HUES48 (cell line): ENCODE data around the gene TLE5.
A peak's percentile ranks its signal among the peaks of the same experiment; 100 is the strongest.

ENCODE experiments used
- H3K27ac ChIP-seq: one replicate; pipeline ENCODE4 v1.7.0; 2013; ENCODE audit warnings: low read depth, low read length, inconsistent platforms
- H3K27me3 ChIP-seq: 2 replicates; pipeline ENCODE4 v1.6.1; 2013; ENCODE audit warnings: mild to moderate bottlenecking, low read length; ENCODE audit not compliant: control insufficient read depth, insufficient read depth
- H3K36me3 ChIP-seq: 2 replicates; pipeline ENCODE4 v1.6.1; 2013; ENCODE audit warnings: low read length; ENCODE audit not compliant: control insufficient read depth, insufficient read depth
- H3K4me1 ChIP-seq: 2 replicates; pipeline ENCODE4 v1.6.1; 2013; ENCODE audit warnings: mild to moderate bottlenecking, low read length; ENCODE audit not compliant: control insufficient read depth, insufficient read depth
- H3K4me3 ChIP-seq: 2 replicates; pipeline ENCODE4 v1.5.1; 2013; ENCODE audit warnings: mild to moderate bottlenecking, low read depth, low read length
- H3K9ac ChIP-seq: 2 replicates; pipeline ENCODE4 v1.6.1; 2013; ENCODE audit warnings: mild to moderate bottlenecking, low read depth, low read length, moderate library complexity
- H3K9me3 ChIP-seq: 2 replicates; pipeline ENCODE4 v1.6.1; 2013; ENCODE audit warnings: low read length; ENCODE audit not compliant: control insufficient read depth, insufficient read depth

Gene TLE5

DNA sequence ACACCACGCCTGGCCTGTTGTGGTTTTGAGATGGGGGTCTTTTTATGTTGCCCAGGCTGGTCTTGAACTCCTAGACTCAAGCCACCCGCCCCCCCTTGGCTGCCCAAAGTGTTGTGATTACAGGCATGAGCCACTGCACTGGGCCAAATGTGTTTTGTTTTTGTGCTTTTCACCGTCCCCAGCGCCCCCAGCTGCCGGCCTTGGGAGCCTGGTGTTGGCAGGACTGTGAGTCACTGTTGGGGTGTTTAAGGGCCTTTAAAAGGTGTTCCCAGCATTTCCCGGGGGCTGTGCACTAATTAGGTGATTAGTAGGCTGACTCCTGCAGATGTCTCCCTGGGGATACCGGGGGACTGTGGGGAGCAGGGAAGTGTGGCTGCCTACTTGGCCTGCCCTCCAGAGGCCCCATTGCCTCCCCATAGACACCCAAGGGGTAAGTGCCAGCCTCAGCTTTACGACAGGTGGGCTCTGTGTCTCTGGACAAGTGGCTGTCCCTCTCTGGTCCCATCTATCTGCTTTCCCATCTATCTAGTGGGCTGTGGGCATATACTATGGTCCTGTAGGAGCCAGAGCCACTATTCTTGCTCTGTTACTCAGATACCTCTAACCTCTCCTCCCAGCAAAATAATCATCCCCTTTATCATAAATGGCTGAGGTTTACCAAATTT lies 11.8 kb upstream of the TLE5 start:
- H3K9me3 ChIP-seq, result no peaks in the 10 kb centered on the region
- no peaks in the 10 kb centered on the region for H3K36me3 ChIP-seq
- H3K9ac ChIP-seq, result no peak overlapping the region
- no peaks in the 10 kb centered on the region for H3K4me1 ChIP-seq
- no peaks in the 10 kb centered on the region for H3K27me3 ChIP-seq
- H3K4me3 ChIP-seq, result no peak overlapping the region
- H3K27ac ChIP-seq, result no peak overlapping the region

DNA sequence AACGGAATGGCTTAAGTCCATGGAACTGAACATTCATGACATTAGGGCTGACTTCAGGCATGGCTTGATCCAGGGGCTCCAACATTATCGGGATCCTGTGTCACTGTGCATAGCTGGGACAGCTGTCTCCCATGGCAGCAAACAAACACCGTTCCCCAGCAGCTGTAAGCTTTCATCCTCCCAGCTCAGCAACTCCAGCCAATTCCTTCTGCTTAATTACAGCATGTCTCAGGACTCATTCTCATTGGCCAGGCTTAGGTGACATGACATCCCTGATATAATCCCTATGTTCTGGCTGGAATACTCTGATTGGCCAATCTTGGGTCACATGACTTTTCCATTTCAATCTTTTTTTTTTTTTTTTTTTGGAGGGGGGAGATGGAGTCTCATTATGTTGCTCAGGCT lies 10.9 kb upstream of the TLE5 start:
- no peak overlapping the region for H3K4me3 ChIP-seq
- H3K4me1 ChIP-seq, result no peaks in the 10 kb centered on the region
- H3K9me3 ChIP-seq, result no peaks in the 10 kb centered on the region
- H3K36me3 ChIP-seq, result no peaks in the 10 kb centered on the region
- H3K27me3 ChIP-seq, result no peaks in the 10 kb centered on the region
- H3K9ac ChIP-seq, result no peak overlapping the region
- no peak overlapping the region for H3K27ac ChIP-seq

DNA sequence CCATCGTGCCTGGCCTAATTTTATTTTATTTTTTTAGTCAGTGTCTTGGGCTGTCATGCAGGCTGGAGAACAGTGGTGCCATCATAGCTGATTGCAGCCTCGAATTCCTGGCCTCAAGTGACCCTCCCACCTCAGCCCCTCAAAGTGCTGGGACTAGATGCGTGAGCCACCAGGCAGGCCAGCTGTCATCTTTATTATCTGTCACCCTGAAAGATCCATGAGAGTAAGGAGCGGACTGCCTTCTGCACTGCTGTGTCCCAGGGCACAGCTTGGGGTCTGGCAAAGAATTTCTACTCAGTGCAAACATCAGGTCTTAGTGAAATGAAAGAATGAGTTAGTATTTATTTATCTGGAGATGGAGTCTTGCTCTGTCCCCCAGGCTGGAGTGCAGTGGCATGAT lies 9.5 kb upstream of the TLE5 start:
- Histone ChIP-seq H3K27ac (no peak overlapping the region), H3K9me3 (no peaks in the 10 kb centered on the region), H3K4me1 (no peaks in the 10 kb centered on the region), H3K36me3 (no peaks in the 10 kb centered on the region), H3K4me3 (no peak overlapping the region), H3K9ac (no peak overlapping the region), H3K27me3 (no peaks in the 10 kb centered on the region)

DNA sequence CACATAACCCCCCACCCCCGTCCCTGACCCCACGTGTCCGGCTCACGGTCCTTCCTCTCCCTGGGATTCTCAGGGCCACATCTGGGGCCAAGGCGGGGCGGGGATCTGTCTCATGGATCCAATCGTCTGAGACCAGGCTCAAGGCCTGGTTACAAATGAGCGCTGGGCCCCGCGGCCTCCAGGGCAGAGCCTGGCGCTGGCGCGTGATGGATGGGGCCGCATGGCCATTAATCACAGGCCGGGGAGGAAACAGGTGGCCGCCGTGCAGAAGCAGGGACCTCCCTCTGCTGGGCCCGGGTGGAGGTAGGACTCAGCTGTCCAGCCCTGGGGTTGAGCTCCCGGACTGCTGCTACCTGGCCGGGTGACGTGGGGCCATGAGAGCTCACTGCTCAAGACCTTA lies 5.8 kb upstream of the TLE5 start:
- Histone ChIP-seq H3K27me3 (no peaks in the 10 kb centered on the region), H3K27ac (no peak overlapping the region), H3K9ac (no peak overlapping the region), H3K4me1 (no peaks in the 10 kb centered on the region; the same call in 1 of the 2 replicates), H3K4me3 (no peak overlapping the region), H3K9me3 (no peaks in the 10 kb centered on the region), H3K36me3 (no peaks in the 10 kb centered on the region)

DNA sequence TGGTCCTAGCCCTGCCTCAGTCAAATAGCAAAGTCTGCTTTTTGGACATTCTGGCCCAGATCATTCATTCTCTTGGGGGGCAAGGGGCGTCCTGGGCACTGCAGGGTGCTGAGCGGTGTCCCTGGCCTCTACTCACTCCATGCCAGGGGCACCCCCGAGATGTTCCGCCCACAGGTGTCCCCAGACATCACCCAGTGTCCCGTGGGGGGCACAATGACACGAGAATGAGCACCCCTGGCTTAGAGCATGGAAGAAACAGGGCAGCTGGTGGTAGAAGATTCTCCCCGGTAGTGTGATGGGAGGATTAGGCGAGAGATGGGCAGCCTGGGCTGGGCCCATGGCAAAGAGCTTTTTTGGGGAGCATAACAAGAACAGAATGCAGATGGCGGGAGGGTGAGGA lies 5.3 kb upstream of the TLE5 start:
- no peaks in the 10 kb centered on the region for H3K36me3 ChIP-seq
- H3K4me3 ChIP-seq, result no peak overlapping the region
- no peak overlapping the region for H3K9ac ChIP-seq
- no peaks in the 10 kb centered on the region for H3K9me3 ChIP-seq
- H3K4me1 ChIP-seq, result no peaks in the 10 kb centered on the region; the same call in 1 of the 2 replicates
- H3K27me3 ChIP-seq, result no peaks in the 10 kb centered on the region
- no peak overlapping the region for H3K27ac ChIP-seq

DNA sequence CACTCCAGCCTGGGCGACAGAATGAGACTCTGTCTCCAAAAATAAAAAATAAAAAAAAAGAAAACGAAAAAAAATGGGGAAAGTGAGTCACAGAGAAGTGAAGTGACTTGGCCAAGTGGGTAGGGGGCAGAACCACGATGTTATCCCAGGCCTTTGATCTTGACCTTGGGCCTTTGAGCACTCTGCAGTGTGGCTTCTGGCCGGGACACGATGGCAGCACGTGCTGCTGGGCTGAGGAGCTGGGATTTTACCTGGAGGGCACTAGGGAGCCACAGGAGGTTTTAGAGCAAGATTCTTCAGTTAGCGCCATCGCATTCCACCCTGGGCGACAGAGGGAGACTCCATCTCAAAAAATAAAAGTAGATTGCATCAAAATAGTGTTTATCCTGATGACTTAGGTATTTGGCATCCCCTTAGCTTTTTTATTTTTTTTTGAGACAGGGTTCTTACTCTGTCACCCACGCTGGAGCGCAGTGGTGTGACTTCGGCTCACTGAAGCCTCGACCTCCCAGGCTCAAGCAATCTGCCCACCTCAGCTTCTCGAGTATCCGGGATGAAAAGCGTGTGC lies 4.3 kb upstream of the TLE5 start:
- no peaks in the 10 kb centered on the region for H3K27me3 ChIP-seq
- no peak overlapping the region for H3K9ac ChIP-seq
- H3K36me3 ChIP-seq, result no peaks in the 10 kb centered on the region
- H3K4me1 ChIP-seq, result no peaks in the 10 kb centered on the region; the same call in 1 of the 2 replicates
- no peak overlapping the region for H3K27ac ChIP-seq
- no peak overlapping the region for H3K4me3 ChIP-seq
- no peaks in the 10 kb centered on the region for H3K9me3 ChIP-seq

DNA sequence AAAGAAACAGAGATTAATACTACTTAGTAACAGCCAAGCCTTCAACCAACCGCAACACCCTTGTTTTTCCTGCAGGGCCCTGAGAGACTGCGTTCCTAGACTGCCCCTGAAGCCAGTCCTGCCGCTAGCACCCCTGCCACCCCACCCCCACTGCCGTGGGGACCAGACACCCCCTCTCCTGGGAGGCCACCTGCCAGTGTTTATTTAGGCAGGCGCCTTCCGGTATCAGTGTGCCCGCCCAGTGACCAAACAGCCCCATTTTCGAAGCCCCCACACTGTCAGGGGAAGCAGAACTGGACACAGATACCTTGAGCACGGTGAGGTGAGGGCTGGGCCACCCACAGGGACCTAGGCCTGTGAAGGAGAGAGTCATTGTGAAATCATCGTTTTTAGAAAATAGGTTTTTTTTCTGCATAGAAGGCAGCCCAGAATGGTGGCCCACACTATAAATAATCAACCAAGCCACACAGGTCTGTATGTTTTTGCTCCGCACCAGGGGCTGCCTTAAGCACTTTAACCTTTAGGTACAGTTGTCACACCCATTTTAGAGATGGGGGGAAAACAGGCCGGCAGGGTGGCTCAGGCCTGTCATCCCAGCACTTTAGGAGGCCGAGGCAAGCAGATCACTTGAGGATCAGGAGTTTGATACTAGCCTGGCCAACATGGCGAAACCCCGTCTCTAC lies 3.5 kb upstream of the TLE5 start:
- H3K36me3 ChIP-seq, result no peaks in the 10 kb centered on the region
- no peaks in the 10 kb centered on the region for H3K9me3 ChIP-seq
- no peak overlapping the region for H3K9ac ChIP-seq
- H3K4me3 ChIP-seq, result no peak overlapping the region
- H3K4me1 ChIP-seq, result no peaks in the 10 kb centered on the region; the same call in 1 of the 2 replicates
- no peaks in the 10 kb centered on the region for H3K27me3 ChIP-seq
- H3K27ac ChIP-seq, result no peak overlapping the region

DNA sequence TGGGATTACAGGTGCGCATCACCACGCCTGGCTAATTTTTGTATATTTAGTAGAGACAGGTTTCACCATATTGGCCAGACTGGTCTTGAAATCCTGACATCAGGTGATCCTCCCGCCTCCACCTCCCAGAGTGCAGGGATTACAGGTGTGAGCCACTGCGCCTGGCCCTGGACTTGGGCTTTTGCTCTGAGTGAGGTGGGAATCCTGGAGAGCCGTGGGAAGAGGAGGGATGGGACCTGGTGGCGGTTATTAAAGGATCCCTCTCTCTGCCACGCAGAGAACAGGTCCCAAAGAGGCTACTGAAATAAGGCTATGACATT lies 1.7 kb upstream of the TLE5 start:
- Histone ChIP-seq H3K36me3 (peaks cover 8% of the 10 kb centered on the region), H3K4me1 (no peaks in the 10 kb centered on the region; the same call in 1 of the 2 replicates), H3K9me3 (no peaks in the 10 kb centered on the region), H3K9ac (no peak overlapping the region), H3K4me3 (no peak overlapping the region), H3K27ac (no peak overlapping the region), H3K27me3 (no peaks in the 10 kb centered on the region)

DNA sequence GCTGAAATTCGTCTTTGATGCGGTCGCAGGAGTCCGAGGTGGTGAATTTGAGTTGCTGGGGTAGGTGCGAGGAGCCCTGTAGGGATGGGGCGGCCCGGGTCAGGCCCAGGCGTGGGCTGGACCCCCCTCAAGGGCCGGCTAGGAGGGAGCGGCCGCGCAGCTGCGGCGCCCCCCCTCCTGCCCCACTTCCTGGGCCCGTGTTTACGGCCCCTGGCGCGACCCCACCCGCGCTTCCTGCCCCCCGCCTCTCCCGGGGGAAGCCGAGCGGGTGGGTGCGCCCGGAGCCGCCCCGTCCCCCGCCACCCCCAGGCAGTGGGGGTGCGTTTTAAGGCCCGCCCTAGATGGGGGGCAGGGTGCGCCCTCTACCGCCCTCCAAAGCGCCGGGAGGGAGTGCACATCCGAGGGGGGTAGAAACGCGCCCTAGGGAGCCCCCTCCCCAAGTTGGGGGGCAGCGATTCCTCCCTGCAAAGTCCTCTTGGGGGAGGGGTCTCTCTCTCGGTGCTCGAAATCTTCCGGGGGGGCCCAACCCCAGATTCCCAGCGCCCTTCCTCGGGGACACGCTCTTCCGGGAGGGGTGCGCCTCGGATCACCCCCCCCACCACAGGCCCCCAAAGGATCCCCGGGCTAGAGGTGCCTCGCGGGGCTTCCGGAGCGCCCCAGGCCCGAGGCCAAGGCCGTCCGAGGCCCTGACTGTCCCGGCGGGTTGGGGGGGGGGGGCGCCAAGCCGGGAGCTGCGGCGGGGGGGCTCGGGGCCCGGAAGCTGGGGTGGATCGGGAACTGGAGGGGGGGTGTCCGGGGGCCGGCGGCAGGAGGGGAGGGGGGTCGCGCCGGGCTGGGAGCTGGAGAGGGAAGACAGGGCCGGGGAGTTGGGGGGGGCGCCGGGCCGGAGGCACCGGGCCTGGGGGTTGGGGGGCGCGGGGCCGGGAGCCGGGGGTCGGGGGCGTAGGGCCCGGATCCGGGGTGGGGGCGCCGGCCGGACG lies 823 bp downstream of the TLE5 start:
- H3K4me1 ChIP-seq, result peaks cover 20% of the 10 kb centered on the region
- no peaks in the 10 kb centered on the region for H3K9me3 ChIP-seq
- H3K4me3 ChIP-seq, result peak overlapping the region; percentile 77
- H3K27ac ChIP-seq, result peak overlapping the region; percentile 40
- H3K27me3 ChIP-seq, result no peaks in the 10 kb centered on the region
- H3K36me3 ChIP-seq, result peaks cover 22% of the 10 kb centered on the region
- H3K9ac ChIP-seq, result peak overlapping the region; percentile 51; the same call in 1 of the 2 replicates

DNA sequence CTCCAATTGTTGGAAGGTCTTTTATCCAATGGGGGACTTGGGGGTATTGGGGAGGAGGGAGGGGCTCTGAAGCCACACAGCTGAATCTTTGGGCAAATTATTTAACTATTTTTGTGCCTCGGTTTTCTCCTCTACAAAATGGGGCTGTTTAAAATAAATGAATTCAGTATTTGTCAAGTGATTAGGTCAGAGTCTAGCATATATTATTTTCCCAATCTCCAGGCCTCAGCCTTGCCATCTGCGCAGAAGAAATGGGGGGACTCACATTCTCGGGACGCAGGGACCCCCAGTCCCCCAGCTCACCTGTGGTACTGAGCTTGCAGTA lies 1.5 kb downstream of the TLE5 start:
- H3K36me3 ChIP-seq, result peaks cover 22% of the 10 kb centered on the region
- peak overlapping the region; percentile 77 for H3K4me3 ChIP-seq
- H3K27ac ChIP-seq, result no peak overlapping the region
- peaks cover 21% of the 10 kb centered on the region for H3K4me1 ChIP-seq
- no peaks in the 10 kb centered on the region for H3K27me3 ChIP-seq
- H3K9me3 ChIP-seq, result no peaks in the 10 kb centered on the region
- no peak overlapping the region for H3K9ac ChIP-seq
